Loucy (cell line): ENCODE measurements around the gene LMOD1.

ENCODE experiments used
- EZH2phosphoT487 ChIP-seq: fragments of 200-600 bp; IDR thresholded peaks from 2 replicates; pipeline ENCODE4 v1.6.1; 2018; ENCODE audit warnings: antibody characterized with exemption, mild to moderate bottlenecking, moderate library complexity, borderline replicate concordance
- TF ChIP-seq, protein P1 (sequence below): fragments of 200-600 bp; sonication (generic); conservative IDR thresholded peaks from 2 replicates; pipeline ENCODE4 v1.5.1; 2014; ENCODE audit warnings: mild to moderate bottlenecking, antibody characterized with exemption, low read length

DNA sequence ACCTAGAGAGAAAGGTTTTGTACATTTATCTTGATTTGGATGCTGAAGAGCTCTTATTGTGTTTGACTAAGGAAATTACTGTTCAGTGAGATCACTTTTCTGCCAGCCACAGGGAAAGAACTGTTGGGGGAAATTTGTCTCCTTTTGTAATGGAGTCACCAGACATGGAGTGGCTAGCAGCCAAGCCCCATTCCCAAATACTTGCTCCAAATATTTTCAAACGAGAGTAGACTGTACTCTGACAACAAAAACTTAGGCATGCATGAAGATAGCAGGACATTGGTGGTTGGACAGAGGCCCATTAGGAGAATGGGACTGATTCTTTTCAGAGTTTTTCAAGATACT is 96.3 kb downstream of the LMOD1 start:
- TF ChIP-seq, protein P1, sequence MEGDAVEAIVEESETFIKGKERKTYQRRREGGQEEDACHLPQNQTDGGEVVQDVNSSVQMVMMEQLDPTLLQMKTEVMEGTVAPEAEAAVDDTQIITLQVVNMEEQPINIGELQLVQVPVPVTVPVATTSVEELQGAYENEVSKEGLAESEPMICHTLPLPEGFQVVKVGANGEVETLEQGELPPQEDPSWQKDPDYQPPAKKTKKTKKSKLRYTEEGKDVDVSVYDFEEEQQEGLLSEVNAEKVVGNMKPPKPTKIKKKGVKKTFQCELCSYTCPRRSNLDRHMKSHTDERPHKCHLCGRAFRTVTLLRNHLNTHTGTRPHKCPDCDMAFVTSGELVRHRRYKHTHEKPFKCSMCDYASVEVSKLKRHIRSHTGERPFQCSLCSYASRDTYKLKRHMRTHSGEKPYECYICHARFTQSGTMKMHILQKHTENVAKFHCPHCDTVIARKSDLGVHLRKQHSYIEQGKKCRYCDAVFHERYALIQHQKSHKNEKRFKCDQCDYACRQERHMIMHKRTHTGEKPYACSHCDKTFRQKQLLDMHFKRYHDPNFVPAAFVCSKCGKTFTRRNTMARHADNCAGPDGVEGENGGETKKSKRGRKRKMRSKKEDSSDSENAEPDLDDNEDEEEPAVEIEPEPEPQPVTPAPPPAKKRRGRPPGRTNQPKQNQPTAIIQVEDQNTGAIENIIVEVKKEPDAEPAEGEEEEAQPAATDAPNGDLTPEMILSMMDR = no peak
- no peak for TF ChIP-seq EZH2phosphoT487
